ENCODE measurements around the gene ADAM10.

GRCh38 chr15:58703610-58704009 lies 45.9 kb downstream of the ADAM10 start:
- TF ChIP-seq POLR2A (IDR thresholded peaks at IDR 0.05) = no peak
- TF ChIP-seq CTCF (IDR thresholded peaks at IDR 0.05) = no peak
